AG10803 (cell line): Measurements from ENCODE around the gene PRDX6.

Experiments used
- DNase-seq: peaks from one replicate; pipeline ENCODE4 v3.0.0; 2010; ENCODE audit warnings: low read depth
- H3K4me3 ChIP-seq: 2 replicates; pipeline ENCODE4 v1.5.1; 2011; ENCODE audit warnings: mild to moderate bottlenecking, low read length, control low read depth
- CTCF ChIP-seq: conservative IDR thresholded peaks from 2 replicates; pipeline ENCODE4 v1.5.1; 2011; ENCODE audit warnings: mild to moderate bottlenecking, low read length, control low read depth, inconsistent platforms

PRDX6 gene

GRCh38 chr1:173527151-173527826, 50.2 kb downstream of the PRDX6 start:
- TF ChIP-seq CTCF, result no peak
- DNase-seq, result no peak
- no peak overlapping the region for H3K4me3 ChIP-seq

- no peak for DNase-seq
- no peak overlapping the region for H3K4me3 ChIP-seq
- no peak for TF ChIP-seq CTCF
These were observed 52.0 kb downstream of the PRDX6 start for GRCh38 chr1:173529106-173529505.

GRCh38 chr1:173530795-173531693, 53.9 kb downstream of the PRDX6 start:
- no peak overlapping the region for H3K4me3 ChIP-seq
- DNase-seq, result no peak
- TF ChIP-seq CTCF, result no peak

GRCh38 chr1:173532237-173532636, 55.1 kb downstream of the PRDX6 start:
- no peak overlapping the region for H3K4me3 ChIP-seq
- no peak for TF ChIP-seq CTCF
- no peak for DNase-seq

- DNase-seq, result no peak
- no peak overlapping the region for H3K4me3 ChIP-seq
- TF ChIP-seq CTCF, result no peak
These were observed 59.1 kb downstream of the PRDX6 start for GRCh38 chr1:173536223-173536622.
